Activated T-cell treated with anti-CD3 and anti-CD28 coated beads, Interleukin-2, amount 50 U/mL, for 4 hours (primary cell): Measurements from ENCODE around the gene DPH1. TPM values are rescaled to one million over a fixed set of nuclear protein-coding genes. Genes with fewer than 3 reads are reported as not detected.
A peak's percentile ranks its signal among the peaks of the same experiment; 100 is the strongest.

ENCODE experiments used
- ATAC-seq, 2 donors: fragments of 200-7000 bp; cut with Tn5 transposase; one replicate each; pipeline ENCODE4 v1.10.0; 2021
- DNase-seq: peaks from one replicate; pipeline ENCODE4 v3.0.0-alpha.2; 2020
- H3K27me3 Mint-ChIP-seq: one replicate; pipeline ENCODE4 v1.8.0; 2021; ENCODE audit warnings: low read depth, mixed read lengths
- H3K36me3 Mint-ChIP-seq: one replicate; pipeline ENCODE4 v1.8.0; 2022; ENCODE audit warnings: mixed read lengths; ENCODE audit not compliant: insufficient read depth
- H3K4me1 Mint-ChIP-seq: one replicate; pipeline ENCODE4 v1.8.0; 2021; ENCODE audit warnings: low read depth, mixed read lengths
- H3K4me3 Mint-ChIP-seq: one replicate; pipeline ENCODE4 v1.8.0; 2021; ENCODE audit warnings: mild to moderate bottlenecking, moderate library complexity, mixed read lengths
- H3K9me3 Mint-ChIP-seq: one replicate; pipeline ENCODE4 v1.8.0; 2021; ENCODE audit warnings: mixed read lengths
- total RNA-seq, 3 donors: library from RNA; stranded (reverse); gene quantifications; one replicate each; pipeline ENCODE4 v1.2.1, GENCODE V29; 2021

The DPH1 gene
- total RNA-seq, 3 donors from 2014 or later: 56.6 to 59.9 (median 58.5) TPM

- Mint-ChIP-seq H3K4me3 (no peak overlapping the region), H3K4me1 (peaks cover 27% of the 10 kb centered on the region), H3K27me3 (peaks cover 5% of the 10 kb centered on the region), H3K9me3 (no peaks in the 10 kb centered on the region), H3K36me3 (peaks cover 11% of the 10 kb centered on the region)
- no peak for ATAC-seq
- DNase-seq: no peak
Observed at GRCh38 chr17:2047590-2047989, 17.6 kb downstream of the DPH1 start.

DNA sequence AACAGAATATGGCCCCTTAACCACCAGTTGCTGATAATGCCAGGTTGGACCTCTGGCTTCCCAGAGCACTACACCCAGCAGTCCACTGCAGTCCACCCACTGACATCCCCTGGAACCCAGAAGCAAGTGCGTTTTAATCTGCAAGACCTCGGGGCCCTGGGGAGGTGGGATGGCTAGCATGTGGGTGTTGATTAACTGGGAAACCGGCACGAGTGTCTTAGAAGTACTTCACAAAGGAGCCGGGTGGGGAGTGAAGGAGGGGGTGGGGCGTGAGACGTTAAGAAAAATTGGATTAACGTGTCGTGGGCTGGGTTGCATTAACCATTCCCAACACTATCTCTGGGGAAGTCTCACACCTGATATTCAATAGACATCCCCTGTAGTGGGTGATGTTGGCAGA, 18.9 kb downstream of the DPH1 start:
- Mint-ChIP-seq H3K36me3 (peaks cover 3% of the 10 kb centered on the region), H3K27me3 (peaks cover 5% of the 10 kb centered on the region), H3K4me3 (peak overlapping the region; percentile 76), H3K4me1 (peaks cover 23% of the 10 kb centered on the region), H3K9me3 (no peaks in the 10 kb centered on the region)
- ATAC-seq (no peak), DNase-seq (no peak)

DNA sequence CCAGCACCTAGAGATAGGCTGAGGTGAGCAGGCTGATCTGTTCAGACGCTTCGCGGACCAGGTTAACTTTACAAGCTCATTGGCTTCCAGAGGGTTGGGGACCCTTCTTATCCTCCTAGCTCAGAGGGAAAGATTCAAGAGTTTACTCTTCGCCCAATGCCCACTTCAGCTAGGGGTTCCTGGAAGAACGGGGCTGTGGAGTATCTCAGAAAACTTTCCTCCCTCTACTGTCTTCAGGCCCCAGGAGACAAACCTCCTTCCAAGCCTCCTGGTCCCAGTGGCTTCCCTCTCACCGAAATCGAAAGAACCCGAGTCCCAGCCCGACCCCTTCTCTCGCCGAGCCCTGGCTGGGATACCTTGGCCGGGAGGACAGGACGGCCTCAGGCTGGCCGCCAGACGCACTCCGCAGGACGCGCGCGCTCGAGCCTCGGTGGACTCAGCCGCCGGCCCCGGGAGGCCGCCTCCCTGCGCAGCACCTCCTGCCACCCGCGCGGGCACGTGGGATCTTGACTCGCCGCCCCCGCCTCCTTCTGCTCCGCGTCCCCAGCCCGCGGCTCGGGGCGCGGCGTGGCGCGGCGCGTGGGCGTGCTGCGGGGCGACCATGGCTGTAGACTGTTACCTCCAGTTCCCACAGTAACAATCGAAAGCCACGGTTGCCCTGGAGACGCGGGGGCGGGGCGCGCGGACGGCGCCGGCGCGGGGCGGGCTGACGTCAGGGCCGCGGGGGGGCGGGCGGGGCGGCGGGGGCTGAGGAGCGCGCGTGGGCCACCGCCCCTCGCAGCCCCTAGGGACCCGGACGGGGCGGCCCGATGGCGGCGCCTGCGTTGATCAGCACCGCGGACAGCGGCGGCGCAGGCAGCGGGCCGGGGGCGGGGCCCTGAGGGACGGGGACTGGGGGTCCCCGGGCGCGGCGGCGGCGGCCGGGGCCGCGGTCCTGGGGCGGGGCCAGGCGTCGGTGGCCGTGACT, 19.7 kb downstream of the DPH1 start:
- H3K9me3 Mint-ChIP-seq: no peaks in the 10 kb centered on the region

DNA sequence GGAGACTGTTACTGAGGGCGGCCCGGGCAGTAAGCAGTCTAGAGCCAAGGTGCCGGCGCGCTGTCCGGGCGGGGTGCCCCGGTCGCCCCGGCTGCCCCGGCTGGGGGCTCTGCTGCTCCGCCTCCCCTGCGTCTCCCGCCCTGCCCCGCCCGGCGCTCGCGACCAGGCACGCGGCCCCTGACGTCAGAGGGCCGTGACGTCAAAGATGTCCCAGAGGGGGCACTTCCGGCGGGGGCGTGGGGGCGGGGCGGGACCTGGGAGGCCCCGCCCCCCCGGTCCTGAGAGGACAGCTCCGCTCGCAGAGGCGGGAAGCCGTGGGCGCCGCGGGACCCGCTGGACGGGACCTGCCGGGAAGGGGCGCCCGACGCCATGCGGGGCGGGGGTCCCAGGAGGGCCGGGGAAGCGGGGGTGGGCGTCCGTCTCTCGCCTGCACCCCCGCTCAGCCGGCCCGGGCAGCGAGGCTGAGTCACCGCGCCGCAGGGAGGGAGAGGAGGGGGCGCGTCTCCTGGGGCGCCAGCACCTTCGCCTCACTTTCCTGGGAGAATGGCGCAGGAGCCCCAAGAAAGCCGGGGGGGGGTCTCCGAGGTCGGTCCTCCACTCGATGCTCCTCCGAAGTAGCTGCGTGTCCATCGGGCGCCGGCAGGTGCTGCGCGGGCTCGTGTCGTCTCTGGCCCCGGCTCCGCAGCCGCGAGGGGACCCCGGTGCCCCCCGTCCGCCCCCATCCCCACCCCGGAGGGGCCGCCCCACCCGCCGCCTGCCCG, 20.5 kb downstream of the DPH1 start:
- ATAC-seq: peak; percentile 15 to 24
- peaks cover 28% of the 10 kb centered on the region for H3K4me1 Mint-ChIP-seq
- no peaks in the 10 kb centered on the region for H3K36me3 Mint-ChIP-seq
- H3K4me3 Mint-ChIP-seq: no peak overlapping the region
- H3K27me3 Mint-ChIP-seq: peaks cover 5% of the 10 kb centered on the region
- DNase-seq: peak; percentile 74
- no peaks in the 10 kb centered on the region for H3K9me3 Mint-ChIP-seq

More for the DNA sequence above, 19.7 kb downstream of the DPH1 start:
- peaks cover 26% of the 10 kb centered on the region for H3K4me1 Mint-ChIP-seq
- ATAC-seq: peak; percentile 57 to 61
- H3K36me3 Mint-ChIP-seq: peaks cover 2% of the 10 kb centered on the region
- H3K4me3 Mint-ChIP-seq: peak overlapping the region; percentile 76
- peak; percentile 94 for DNase-seq
- H3K27me3 Mint-ChIP-seq: peaks cover 5% of the 10 kb centered on the region

- no peak for DNase-seq
- no peaks in the 10 kb centered on the region for H3K36me3 Mint-ChIP-seq
- peaks cover 28% of the 10 kb centered on the region for H3K4me1 Mint-ChIP-seq
- no peak for ATAC-seq
- H3K9me3 Mint-ChIP-seq: no peaks in the 10 kb centered on the region
- H3K4me3 Mint-ChIP-seq: peak overlapping the region; percentile 26
- H3K27me3 Mint-ChIP-seq: peaks cover 5% of the 10 kb centered on the region
Observed at GRCh38 chr17:2051061-2051932, 21.3 kb downstream of the DPH1 start.

- peaks cover 5% of the 10 kb centered on the region for H3K27me3 Mint-ChIP-seq
Observed at GRCh38 chr17:2051933-2052559, 22.1 kb downstream of the DPH1 start.

GRCh38 chr17:2053380-2054261, 23.7 kb downstream of the DPH1 start:
- peaks cover 30% of the 10 kb centered on the region for H3K4me1 Mint-ChIP-seq
- H3K4me3 Mint-ChIP-seq: peak overlapping the region; percentile 70
- ATAC-seq: peak; percentile 13 to 15
- peaks cover 5% of the 10 kb centered on the region for H3K27me3 Mint-ChIP-seq
- H3K9me3 Mint-ChIP-seq: no peaks in the 10 kb centered on the region
- no peaks in the 10 kb centered on the region for H3K36me3 Mint-ChIP-seq
- DNase-seq: peak; percentile 71

More at GRCh38 chr17:2051933-2052559, 22.1 kb downstream of the DPH1 start:
- peak overlapping the region; percentile 47 for H3K4me3 Mint-ChIP-seq
- no peaks in the 10 kb centered on the region for H3K36me3 Mint-ChIP-seq
- ATAC-seq (no peak), DNase-seq (no peak)
- H3K4me1 Mint-ChIP-seq: peaks cover 30% of the 10 kb centered on the region
- H3K9me3 Mint-ChIP-seq: no peaks in the 10 kb centered on the region

DNA sequence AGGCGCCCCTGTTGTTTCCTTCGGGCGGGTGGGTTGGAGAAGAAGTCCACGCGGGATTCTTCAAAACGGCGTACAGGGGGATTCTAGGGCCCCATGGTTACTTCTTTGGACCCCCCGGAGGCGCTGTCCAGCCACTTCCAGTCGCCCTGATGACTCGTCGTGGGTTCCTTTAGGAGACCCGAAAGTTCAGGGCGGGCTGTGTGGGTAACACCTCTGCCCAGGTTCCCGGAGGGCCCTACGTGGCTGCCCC, 24.2 kb downstream of the DPH1 start:
- Mint-ChIP-seq H3K36me3 (no peaks in the 10 kb centered on the region), H3K9me3 (no peaks in the 10 kb centered on the region), H3K27me3 (peaks cover 5% of the 10 kb centered on the region), H3K4me3 (peak overlapping the region; percentile 70), H3K4me1 (peaks cover 24% of the 10 kb centered on the region)
- no peak for DNase-seq
- no peak for ATAC-seq

- Mint-ChIP-seq H3K4me3 (peak within 1 kb of the TSS; percentile 70), H3K27me3 (peaks cover 10% of the 10 kb centered on the region), H3K36me3 (peaks cover 3% of the 10 kb centered on the region), H3K4me1 (peaks cover 24% of the 10 kb centered on the region), H3K9me3 (no peaks in the 10 kb centered on the region)
- peak; percentile 59 to 66 for ATAC-seq
- DNase-seq: peak; percentile 75
Observed at GRCh38 chr17:2054512-2055291, 24.7 kb downstream of the DPH1 start, which contains the start of gene HIC1. Gene HIC1, plus strand, starts transcription at chr17:2055103. Its CDS starts 1,588 bp downstream, at chr17:2056691.

GRCh38 chr17:2055292-2056205, 25.6 kb downstream of the DPH1 start:
- Mint-ChIP-seq H3K9me3 (no peaks in the 10 kb centered on the region), H3K36me3 (peaks cover 10% of the 10 kb centered on the region), H3K4me3 (peak overlapping the region; percentile 70), H3K27me3 (peaks cover 13% of the 10 kb centered on the region), H3K4me1 (peaks cover 27% of the 10 kb centered on the region)
- DNase-seq (no peak), ATAC-seq (peak; percentile 6)

DNA sequence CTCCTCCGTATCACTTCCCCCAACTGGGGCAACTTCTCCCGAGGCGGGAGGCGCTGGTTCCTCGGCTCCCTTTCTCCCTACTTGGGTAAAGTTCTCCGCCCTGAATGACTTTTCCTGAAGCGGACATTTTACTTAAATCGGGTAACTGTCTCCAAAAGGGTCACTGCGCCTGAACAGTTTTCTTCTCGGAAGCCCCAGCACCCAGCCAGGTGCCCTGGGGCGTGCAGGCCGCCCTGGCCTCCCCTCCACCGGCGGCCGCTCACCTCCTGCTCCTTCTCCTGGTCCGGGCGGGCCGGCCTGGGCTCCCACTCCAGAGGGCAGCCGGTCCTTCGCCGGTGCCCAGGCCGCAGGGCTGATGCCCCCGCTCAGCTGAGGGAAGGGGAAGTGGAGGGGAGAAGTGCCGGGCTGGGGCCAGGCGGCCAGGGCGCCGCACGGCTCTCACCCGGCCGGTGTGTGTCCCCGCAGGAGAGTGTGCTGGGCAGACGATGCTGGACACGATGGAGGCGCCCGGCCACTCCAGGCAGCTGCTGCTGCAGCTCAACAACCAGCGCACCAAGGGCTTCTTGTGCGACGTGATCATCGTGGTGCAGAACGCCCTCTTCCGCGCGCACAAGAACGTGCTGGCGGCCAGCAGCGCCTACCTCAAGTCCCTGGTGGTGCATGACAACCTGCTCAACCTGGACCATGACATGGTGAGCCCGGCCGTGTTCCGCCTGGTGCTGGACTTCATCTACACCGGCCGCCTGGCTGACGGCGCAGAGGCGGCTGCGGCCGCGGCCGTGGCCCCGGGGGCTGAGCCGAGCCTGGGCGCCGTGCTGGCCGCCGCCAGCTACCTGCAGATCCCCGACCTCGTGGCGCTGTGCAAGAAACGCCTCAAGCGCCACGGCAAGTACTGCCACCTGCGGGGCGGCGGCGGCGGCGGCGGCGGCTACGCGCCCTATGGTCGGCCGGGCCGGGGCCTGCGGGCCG, 26.5 kb downstream of the DPH1 start:
- Mint-ChIP-seq H3K4me1 (peaks cover 27% of the 10 kb centered on the region), H3K4me3 (peak overlapping the region; percentile 70), H3K36me3 (peaks cover 14% of the 10 kb centered on the region), H3K9me3 (no peaks in the 10 kb centered on the region), H3K27me3 (peaks cover 15% of the 10 kb centered on the region)
- DNase-seq (peak; percentile 49), ATAC-seq (no peak)
